Activated naive CD8-positive, alpha-beta T cell (primary cell): ENCODE data around the gene S100P.
"Not testable (repeated sequence)": the region's sequence is repeated elsewhere in the genome, so short reads cannot be mapped to it uniquely, and the experiment has no call there.

Source experiments
- H3K27ac Mint-ChIP-seq: one replicate; pipeline ENCODE4 v1.8.0; 2021; ENCODE audit warnings: mixed read lengths
- H3K27me3 Mint-ChIP-seq: one replicate; pipeline ENCODE4 v1.8.0; 2021; ENCODE audit warnings: mixed read lengths
- H3K36me3 Mint-ChIP-seq: one replicate; pipeline ENCODE4 v1.8.0; 2021; ENCODE audit warnings: mixed read lengths
- H3K4me1 Mint-ChIP-seq: one replicate; pipeline ENCODE4 v1.8.0; 2021; ENCODE audit warnings: low read depth, mixed read lengths
- H3K4me3 Mint-ChIP-seq: one replicate; pipeline ENCODE4 v1.8.0; 2021; ENCODE audit warnings: mild to moderate bottlenecking, mixed read lengths
- H3K9me3 Mint-ChIP-seq: one replicate; pipeline ENCODE4 v1.8.0; 2021; ENCODE audit warnings: low read depth, mixed read lengths

S100P gene

DNA sequence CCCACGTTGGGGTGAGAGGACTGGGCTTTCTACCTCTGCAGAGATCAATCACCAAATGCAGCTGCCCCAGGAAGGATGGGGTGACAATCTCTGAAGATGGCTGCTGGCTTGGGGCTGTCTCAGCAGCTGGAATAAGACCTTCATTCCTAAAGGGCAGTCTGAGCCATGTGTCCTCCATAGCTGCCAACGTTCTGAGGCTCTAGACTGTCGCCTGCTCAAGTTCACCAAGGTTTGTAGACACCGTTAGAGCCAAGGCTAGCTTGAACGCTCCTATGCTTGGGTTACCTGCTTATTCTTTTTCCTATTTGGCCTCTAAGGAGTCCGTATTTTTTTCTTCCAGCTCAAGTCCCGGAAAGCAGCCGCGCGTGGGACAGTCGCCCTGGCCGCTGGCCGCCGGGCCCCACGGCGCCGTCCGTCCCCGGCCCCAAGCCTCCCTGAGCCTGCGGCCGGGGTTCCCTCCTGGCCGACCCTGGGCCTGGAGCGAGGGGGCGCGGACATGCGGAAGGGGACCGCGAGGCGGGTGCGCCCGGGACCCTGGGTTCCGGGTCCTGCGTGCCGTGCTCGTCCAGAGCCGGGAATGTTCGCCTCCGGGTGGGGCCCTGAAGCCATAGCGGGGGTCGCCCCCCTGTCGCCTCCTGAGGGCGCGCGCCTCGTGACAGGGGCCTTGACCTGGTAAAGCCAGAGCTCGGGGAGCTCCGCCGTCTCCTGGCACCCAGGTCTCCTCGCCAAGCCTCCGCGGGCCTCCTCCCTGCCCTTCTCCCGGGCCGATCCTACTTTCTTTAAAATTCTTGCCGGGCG lies 29.9 kb upstream of the S100P start:
- Mint-ChIP-seq H3K4me3 (peak overlapping the region; percentile 38), H3K9me3 (no peaks in the 10 kb centered on the region)

DNA sequence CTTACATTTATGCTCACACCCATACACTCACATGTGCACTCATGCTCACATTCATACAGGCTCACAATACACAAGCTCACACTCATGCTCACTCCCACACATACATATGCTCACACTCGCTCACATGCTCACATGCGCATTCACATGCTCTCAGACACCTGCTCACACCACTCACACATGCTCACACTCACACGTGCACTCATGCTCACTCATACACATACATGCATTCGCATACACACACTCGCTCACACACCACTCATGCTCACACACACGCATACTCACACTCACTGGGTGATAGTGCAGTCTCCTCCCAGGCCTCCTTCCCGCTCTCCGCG lies 28.4 kb upstream of the S100P start:
- Mint-ChIP-seq H3K4me1 (no peaks in the 10 kb centered on the region), H3K27ac (no peak overlapping the region), H3K36me3 (no peaks in the 10 kb centered on the region), H3K4me3 (no peak overlapping the region), H3K9me3 (no peaks in the 10 kb centered on the region), H3K27me3 (no peaks in the 10 kb centered on the region)

More for the DNA sequence above, 29.9 kb upstream of the S100P start:
- H3K27ac Mint-ChIP-seq, result no peak overlapping the region
- H3K36me3 Mint-ChIP-seq, result no peaks in the 10 kb centered on the region
- H3K4me1 Mint-ChIP-seq, result peaks cover 4% of the 10 kb centered on the region
- H3K27me3 Mint-ChIP-seq, result no peaks in the 10 kb centered on the region

DNA sequence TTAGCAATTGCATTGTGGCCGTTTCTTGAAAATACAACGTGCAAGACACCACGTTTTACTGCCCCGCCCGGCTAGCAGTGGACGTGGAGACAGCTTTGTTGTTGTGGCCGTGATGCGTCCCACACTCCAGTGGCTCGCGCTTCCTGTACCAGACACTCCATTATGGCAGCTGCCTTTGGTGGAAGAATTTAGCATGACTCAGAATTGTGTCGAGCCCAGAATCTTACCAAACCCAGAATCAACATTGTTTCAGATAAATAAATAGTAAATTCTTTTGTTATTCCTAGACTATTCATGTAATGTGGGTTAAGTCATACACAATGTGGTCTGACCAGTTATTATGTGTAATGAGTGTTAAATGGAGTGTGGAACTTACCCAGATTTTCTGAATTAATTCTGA lies 25.3 kb upstream of the S100P start:
- Mint-ChIP-seq H3K27me3 (no peaks in the 10 kb centered on the region), H3K4me3 (no peak overlapping the region), H3K9me3 (no peaks in the 10 kb centered on the region), H3K4me1 (peaks cover 7% of the 10 kb centered on the region), H3K27ac (no peak overlapping the region), H3K36me3 (peaks cover 3% of the 10 kb centered on the region)

DNA sequence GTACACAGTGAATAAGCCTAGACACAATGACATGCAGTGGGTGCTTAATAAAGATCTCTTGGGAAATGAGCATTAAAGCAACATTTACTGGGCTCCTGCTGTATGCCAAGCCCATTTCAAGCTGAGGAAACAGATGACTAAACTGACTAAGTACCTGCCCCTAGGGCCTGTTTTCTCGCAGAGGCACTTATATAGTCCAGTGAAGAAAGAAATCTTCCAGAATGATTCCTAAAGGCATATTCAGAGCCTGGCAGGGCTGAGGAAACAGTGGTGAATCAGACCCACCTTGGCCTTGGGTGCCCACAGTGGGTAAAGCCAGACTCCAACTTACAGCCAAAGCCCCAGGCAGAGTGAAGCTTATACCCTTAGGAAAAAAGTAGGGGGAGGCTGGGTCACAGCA lies 22.0 kb upstream of the S100P start:
- peaks cover 30% of the 10 kb centered on the region for H3K4me1 Mint-ChIP-seq
- no peaks in the 10 kb centered on the region for H3K9me3 Mint-ChIP-seq
- H3K4me3 Mint-ChIP-seq, result no peak overlapping the region
- H3K27ac Mint-ChIP-seq, result no peak overlapping the region
- H3K27me3 Mint-ChIP-seq, result no peaks in the 10 kb centered on the region
- peaks cover 17% of the 10 kb centered on the region for H3K36me3 Mint-ChIP-seq

DNA sequence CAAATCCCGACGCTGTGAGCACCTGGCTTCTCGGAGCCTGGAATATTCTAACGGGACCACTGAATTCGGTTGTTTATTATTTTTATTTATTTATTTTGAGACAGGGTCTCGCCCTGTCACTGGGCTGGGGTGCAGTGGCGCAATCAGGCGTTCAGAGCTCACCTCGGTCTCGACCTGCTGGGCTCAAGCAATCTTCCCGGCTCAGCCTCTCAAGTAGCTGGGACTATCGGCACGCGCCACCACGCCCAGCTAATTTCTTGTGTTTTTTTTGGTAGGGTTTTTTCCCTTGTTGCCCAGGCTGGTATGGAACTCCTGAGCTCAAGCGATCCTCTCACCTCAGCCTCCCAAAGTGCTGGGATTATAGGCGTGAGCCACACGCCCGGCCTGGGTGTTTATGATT lies 21.5 kb upstream of the S100P start:
- no peak overlapping the region for H3K27ac Mint-ChIP-seq

DNA sequence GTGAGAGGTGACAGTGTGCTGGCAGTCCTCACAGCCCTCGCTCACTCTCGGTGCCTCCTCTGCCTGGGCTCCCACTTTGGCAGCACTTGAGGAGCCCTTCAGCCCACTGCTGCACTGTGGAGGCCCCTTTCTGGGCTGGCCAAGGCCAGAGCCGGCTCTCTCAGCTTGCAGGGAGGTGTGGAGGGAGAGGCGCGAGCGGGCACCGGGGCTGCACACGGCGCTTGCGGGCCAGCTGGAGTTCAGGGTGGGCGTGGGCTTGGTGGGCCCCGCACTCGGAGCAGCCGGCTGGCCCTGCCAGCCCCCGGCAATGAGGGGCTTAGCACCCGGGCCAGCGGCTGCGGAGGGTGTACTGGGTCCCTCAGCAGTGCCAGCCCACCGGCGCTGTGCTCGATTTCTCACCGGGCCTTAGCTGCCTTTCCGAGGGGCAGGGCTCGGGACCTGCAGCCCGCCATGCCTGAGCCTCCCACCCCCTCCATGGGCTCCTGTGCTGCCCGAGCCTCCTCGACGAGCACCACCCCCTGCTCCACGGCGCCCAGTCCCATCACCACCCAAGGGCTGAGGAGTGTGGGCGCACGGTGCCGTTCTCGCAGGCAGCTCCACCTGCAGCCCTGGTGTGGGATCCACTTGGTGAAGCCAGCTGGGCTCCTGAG lies 21.0 kb upstream of the S100P start:
- not testable (repeated sequence) for H3K9me3 Mint-ChIP-seq

More for the DNA sequence above, 21.5 kb upstream of the S100P start:
- Mint-ChIP-seq H3K4me1 (peaks cover 35% of the 10 kb centered on the region), H3K27me3 (no peaks in the 10 kb centered on the region), H3K36me3 (peaks cover 19% of the 10 kb centered on the region), H3K4me3 (no peak overlapping the region), H3K9me3 (no peaks in the 10 kb centered on the region)

DNA sequence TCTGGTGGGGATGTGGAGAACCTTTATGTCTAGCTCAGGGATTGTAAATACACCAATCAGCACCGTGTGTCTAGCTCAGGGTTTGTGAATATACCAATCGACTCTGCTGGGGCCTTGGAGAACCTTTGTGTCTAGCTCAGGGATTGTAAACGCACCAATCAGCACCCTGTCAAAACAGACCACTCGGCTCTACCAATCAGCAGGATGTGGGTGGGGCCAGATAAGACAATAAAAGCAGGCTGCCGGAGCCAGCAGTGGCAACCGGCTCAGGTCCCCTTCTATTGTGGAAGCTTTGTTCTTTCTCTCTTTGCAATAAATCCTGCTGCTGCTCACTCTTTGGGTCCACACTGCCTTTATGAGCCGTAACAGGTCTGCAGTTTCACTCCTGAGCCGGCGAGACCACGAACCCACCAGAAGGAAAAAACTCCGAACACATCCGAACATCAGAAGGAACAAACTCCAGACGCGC lies 20.5 kb upstream of the S100P start:
- Mint-ChIP-seq H3K36me3 (peaks cover 22% of the 10 kb centered on the region), H3K4me3 (peak overlapping the region; percentile 98), H3K4me1 (peaks cover 43% of the 10 kb centered on the region), H3K27ac (peak overlapping the region; percentile 98)
- not testable (repeated sequence) for H3K9me3 Mint-ChIP-seq, H3K27me3 Mint-ChIP-seq

More for the DNA sequence above, 21.0 kb upstream of the S100P start:
- peaks cover 40% of the 10 kb centered on the region for H3K4me1 Mint-ChIP-seq
- peaks cover 22% of the 10 kb centered on the region for H3K36me3 Mint-ChIP-seq
- H3K27ac Mint-ChIP-seq, H3K4me3 Mint-ChIP-seq, H3K27me3 Mint-ChIP-seq: not testable (repeated sequence)

DNA sequence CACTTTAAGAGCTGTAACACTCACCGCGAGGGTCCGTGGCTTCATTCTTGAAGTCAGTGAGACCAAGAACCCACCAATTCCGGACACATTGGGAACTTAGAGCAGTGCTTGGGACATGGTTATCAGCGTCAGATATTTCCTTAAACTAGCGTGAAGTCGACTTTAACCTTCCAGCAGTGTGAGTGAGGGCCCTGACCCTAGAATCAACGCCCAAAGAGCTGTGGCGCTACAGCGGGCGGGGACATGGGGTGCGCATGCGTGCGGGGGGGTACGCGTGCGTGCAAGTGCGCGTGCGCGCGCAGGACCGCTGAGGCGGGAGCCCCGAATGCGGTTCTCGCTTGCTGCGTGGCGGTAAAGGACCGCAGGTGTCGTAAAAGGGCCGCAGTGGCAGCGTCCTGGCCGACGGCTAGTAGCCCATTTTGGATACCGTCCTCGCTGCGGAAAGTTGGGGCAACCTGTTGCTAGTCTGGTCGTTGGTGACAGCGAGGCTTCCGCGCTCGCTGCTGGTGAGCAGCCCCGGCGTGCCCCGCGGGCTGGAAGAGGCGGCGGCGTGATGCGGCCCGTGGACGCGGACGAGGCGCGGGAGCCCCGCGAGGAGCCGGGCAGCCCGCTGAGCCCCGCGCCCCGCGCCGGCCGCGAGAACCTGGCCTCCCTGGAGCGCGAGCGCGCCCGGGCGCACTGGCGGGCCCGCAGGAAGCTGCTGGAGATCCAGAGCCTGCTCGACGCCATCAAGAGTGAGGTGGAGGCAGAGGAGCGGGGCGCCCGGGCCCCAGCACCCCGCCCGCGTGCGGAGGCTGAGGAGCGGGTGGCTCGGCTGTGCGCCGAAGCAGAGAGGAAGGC lies 19.8 kb upstream of the S100P start:
- H3K9me3 Mint-ChIP-seq, result no peaks in the 10 kb centered on the region
- H3K27me3 Mint-ChIP-seq, result no peaks in the 10 kb centered on the region
- peak overlapping the region; percentile 98 for H3K27ac Mint-ChIP-seq
- H3K4me3 Mint-ChIP-seq, result peak overlapping the region; percentile 98
- peaks cover 22% of the 10 kb centered on the region for H3K36me3 Mint-ChIP-seq
- H3K4me1 Mint-ChIP-seq, result peaks cover 50% of the 10 kb centered on the region

- Mint-ChIP-seq H3K36me3 (peaks cover 25% of the 10 kb centered on the region), H3K9me3 (no peaks in the 10 kb centered on the region), H3K4me1 (peaks cover 52% of the 10 kb centered on the region)
Observed at GRCh38 chr4:6674500-6675149, 19.1 kb upstream of the S100P start.

GRCh38 chr4:6676722-6677558 lies 16.7 kb upstream of the S100P start:
- Mint-ChIP-seq H3K27ac (peak overlapping the region; percentile 56), H3K36me3 (peaks cover 27% of the 10 kb centered on the region), H3K9me3 (no peaks in the 10 kb centered on the region), H3K4me3 (peak overlapping the region; percentile 98), H3K4me1 (peaks cover 57% of the 10 kb centered on the region), H3K27me3 (no peaks in the 10 kb centered on the region)

More at GRCh38 chr4:6674500-6675149, 19.1 kb upstream of the S100P start:
- Mint-ChIP-seq H3K27me3 (no peaks in the 10 kb centered on the region), H3K4me3 (peak overlapping the region; percentile 98), H3K27ac (peak overlapping the region; percentile 97)

GRCh38 chr4:6680372-6681034 lies 13.2 kb upstream of the S100P start:
- H3K27me3 Mint-ChIP-seq, result no peaks in the 10 kb centered on the region
- no peaks in the 10 kb centered on the region for H3K9me3 Mint-ChIP-seq
- H3K4me1 Mint-ChIP-seq, result peaks cover 42% of the 10 kb centered on the region
- peak overlapping the region; percentile 51 for H3K27ac Mint-ChIP-seq
- H3K36me3 Mint-ChIP-seq, result peaks cover 23% of the 10 kb centered on the region
- peak overlapping the region; percentile 9 for H3K4me3 Mint-ChIP-seq

DNA sequence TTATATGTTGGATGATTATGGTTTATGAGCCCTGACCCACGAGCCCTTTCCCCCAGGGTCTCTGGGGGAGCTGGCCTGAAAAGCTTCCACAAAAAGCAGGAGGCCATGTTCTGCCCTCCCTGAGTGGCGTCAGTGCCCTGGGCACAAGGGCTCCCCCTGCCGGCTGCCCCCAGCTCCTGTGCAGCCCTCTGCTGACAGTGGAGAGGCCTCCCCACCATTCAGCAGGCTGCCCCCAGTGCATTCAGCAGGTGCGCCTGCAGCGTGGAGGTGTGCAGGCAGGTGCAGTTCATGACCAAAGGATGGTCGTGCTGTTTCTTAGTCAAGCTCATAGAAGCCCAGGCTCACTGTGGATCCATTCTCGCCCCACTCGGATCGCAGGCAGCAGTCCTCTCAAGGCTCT lies 12.5 kb upstream of the S100P start:
- Mint-ChIP-seq H3K27ac (no peak overlapping the region), H3K4me3 (no peak overlapping the region), H3K9me3 (no peaks in the 10 kb centered on the region), H3K27me3 (no peaks in the 10 kb centered on the region), H3K4me1 (peaks cover 38% of the 10 kb centered on the region), H3K36me3 (peaks cover 16% of the 10 kb centered on the region)

DNA sequence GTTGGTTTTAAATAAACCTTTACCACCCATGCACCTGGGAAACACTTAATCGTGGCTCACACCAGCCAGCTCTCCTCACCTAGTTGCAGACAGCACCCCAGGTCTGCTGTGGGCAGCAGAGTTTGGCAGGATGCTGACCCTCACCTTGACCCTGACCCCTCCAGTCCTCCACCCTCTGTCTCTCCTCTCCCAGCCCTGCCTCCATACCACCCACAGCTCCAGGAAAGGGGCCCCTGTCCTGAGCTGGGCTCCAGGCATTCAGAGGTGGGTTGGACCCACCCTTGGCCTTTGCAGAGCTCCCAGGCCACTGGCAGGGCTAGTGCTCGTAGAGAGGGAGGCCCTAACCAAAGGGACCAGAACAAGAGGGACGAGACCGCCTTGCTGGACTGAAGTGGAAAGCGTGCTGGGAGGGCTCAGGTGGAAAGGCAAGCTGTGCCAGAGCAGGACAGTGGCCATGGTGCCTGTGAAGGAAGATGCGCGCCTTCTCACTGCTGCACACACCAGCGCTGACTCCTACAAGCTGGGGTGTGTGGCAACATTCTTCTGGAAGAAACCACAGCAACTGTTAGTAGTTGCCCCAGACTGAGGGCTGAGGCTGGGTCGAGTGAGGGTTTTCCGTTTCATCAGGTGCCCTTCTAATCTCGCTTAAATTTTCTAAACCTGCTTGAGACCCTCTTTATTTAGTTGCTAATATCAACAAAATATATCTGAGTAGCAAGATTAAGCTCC lies 10.7 kb upstream of the S100P start:
- Mint-ChIP-seq H3K27me3 (no peaks in the 10 kb centered on the region), H3K4me1 (peaks cover 36% of the 10 kb centered on the region), H3K4me3 (no peak overlapping the region), H3K9me3 (no peaks in the 10 kb centered on the region), H3K36me3 (peaks cover 9% of the 10 kb centered on the region), H3K27ac (no peak overlapping the region)
